Measurements from ENCODE around the gene CDK3. TPM values are rescaled to one million over a fixed set of nuclear protein-coding genes. Genes with fewer than 3 reads are reported as not detected.
A peak's percentile ranks its signal among the peaks of the same experiment; 100 is the strongest.

Gene CDK3
- total and polyA plus RNA-seq, 2 donors (not counting 3 experiments of a cell fraction or from before 2014, with no cell fraction given) = 8.5 to 8.7 TPM

- H3K4me3 ChIP-seq (replicated peaks in 1 of 3; ENCODE audit: insufficient read depth in 1 of 3, low read depth in 1 of 3, low read length in 3 of 3) = no peak overlapping the region
- H3K27ac ChIP-seq (ENCODE audit: insufficient read depth, low read depth, low read length) = peak overlapping the region; percentile 88
- TF ChIP-seq EZH2 (IDR thresholded peaks at IDR 0.05; ENCODE audit: borderline replicate concordance, low read depth, low read length, severe bottlenecking) = no peak
- TF ChIP-seq GATA2 (IDR thresholded peaks at IDR 0.05; ENCODE audit: insufficient read depth, insufficient read length, low read depth, low read length) = peak; percentile 70
- no peak for TF ChIP-seq CTCF (IDR thresholded peaks at IDR 0.05; ENCODE audit: extremely low read depth in 1 of 2, insufficient read depth in 1 of 2, low read depth in 1 of 2, low read length in 2 of 2)
- TF ChIP-seq JUN (IDR thresholded peaks at IDR 0.05; ENCODE audit: borderline replicate concordance, insufficient read depth, insufficient read length, low read depth) = peak; percentile 90
- TF ChIP-seq POLR2A (IDR thresholded peaks at IDR 0.05; ENCODE audit: low read depth, low read length) = no peak
- peak; percentile 63 for TF ChIP-seq POLR2AphosphoS5 (IDR thresholded peaks at IDR 0.05; ENCODE audit: insufficient read depth, low read depth, low read length)
- no peak for TF ChIP-seq MAX (IDR thresholded peaks at IDR 0.05; ENCODE audit: insufficient read depth, insufficient read length)
- TF ChIP-seq FOS (IDR thresholded peaks at IDR 0.05; ENCODE audit: borderline replicate concordance, insufficient read depth, low read length) = peak; percentile 55
- TF ChIP-seq MYC (IDR thresholded peaks at IDR 0.05; ENCODE audit: low read depth, low read length) = no peak
- intact Hi-C loops (cut with micrococcal nuclease) = loop anchor here (1.0 to 2.0 kb wide), 3 partner anchors 9 to 65 kb away; partner anchors contain the start of genes ACOX1, FBF1, MRPL38 and TEN1
- no TSS peak for BruUV-seq (replicated peaks)
- H4K20me1 ChIP-seq (replicated peaks; ENCODE audit: control insufficient read depth, extremely low read depth, insufficient read depth, low read length) = no peaks in the 10 kb centered on the region
- H3K79me2 ChIP-seq (ENCODE audit: control insufficient read depth, insufficient read depth, low read length) = peaks cover 9% of the 10 kb centered on the region
- peak; percentile 72 for DNase-seq (ENCODE audit: low read depth, low spot score)
- dilution Hi-C loops (cut with MboI; ENCODE audit: extremely low pct_ligation_motif_present, low sequenced_read_pairs) = no loop called here
- peak; percentile 81 for FAIRE-seq
- POLR2A ChIA-PET = interaction anchor here (0.6 kb wide), 1 partner anchor 62 kb away, joined by 7 read pairs; no protein-coding TSS in a partner anchor
- H3K9ac ChIP-seq (replicated peaks; ENCODE audit: extremely low read depth, insufficient read depth, low read length) = peak overlapping the region; percentile 7
- H3K9me1 ChIP-seq (replicated peaks; ENCODE audit: control insufficient read depth, extremely low read depth, insufficient read depth, low read length) = no peaks in the 10 kb centered on the region
- H3K4me2 ChIP-seq (ENCODE audit: insufficient read depth, low read length) = peak overlapping the region; percentile 59
- CTCF ChIA-PET = interaction anchor here (1.3 kb wide), 1 partner anchor 65 kb away, joined by 3 read pairs; the partner anchor contains the start of gene MRPL38
- H2AFZ ChIP-seq (ENCODE audit: low read depth, low read length) = no peak overlapping the region
- peaks cover 17% of the 10 kb centered on the region for H3K4me1 ChIP-seq (ENCODE audit: control insufficient read depth, extremely low read depth, insufficient read depth, low read length)
- peaks cover 0 to 4% of the 10 kb centered on the region in 2 experiments for H3K36me3 ChIP-seq (ENCODE audit: control insufficient read depth in 2 of 2, extremely low read depth in 1 of 2, insufficient read depth in 2 of 2, low read length in 2 of 2)
- H3K9me3 ChIP-seq (replicated peaks; ENCODE audit: control insufficient read depth, insufficient read depth, low read length) = no peaks in the 10 kb centered on the region
- H3K27me3 ChIP-seq (ENCODE audit: control insufficient read depth in 2 of 2, insufficient read depth in 2 of 2, low read length in 2 of 2) = no peaks in the 10 kb centered on the region
Observed at GRCh38 chr17:75970011-75970523, 30.6 kb upstream of the CDK3 start.
